Parathyroid adenoma (tissue), 2 donors: Measurements from ENCODE around the gene IARS2.

Experiments used
- H2AFZ ChIP-seq: fragments of 300-600 bp; sonication (generic); one replicate; pipeline ENCODE4 v1.7.0; 2017; ENCODE audit warnings: antibody characterized with exemption, mild to moderate bottlenecking
- H3K27ac ChIP-seq: fragments of 300-600 bp; sonication (generic); one replicate; pipeline ENCODE4 v1.7.0; 2017
- H3K27me3 ChIP-seq: fragments of 300-600 bp; sonication (generic); one replicate; pipeline ENCODE4 v1.7.0; 2017; ENCODE audit warnings: low read length; ENCODE audit not compliant: control insufficient read depth, insufficient read depth
- H3K36me3 ChIP-seq: fragments of 300-600 bp; sonication (generic); one replicate; pipeline ENCODE4 v1.7.0; 2017; ENCODE audit warnings: low read length; ENCODE audit not compliant: control insufficient read depth, insufficient read depth
- H3K4me1 ChIP-seq: fragments of 300-600 bp; sonication (generic); one replicate; pipeline ENCODE4 v1.7.0; 2017; ENCODE audit warnings: control low read depth
- H3K4me2 ChIP-seq: fragments of 300-600 bp; sonication (generic); one replicate; pipeline ENCODE4 v1.7.0; 2017; ENCODE audit warnings: low read length
- H3K4me3 ChIP-seq: fragments of 300-600 bp; sonication (generic); one replicate; pipeline ENCODE4 v1.7.0; 2017; ENCODE audit warnings: low read depth, low read length
- H3K79me2 ChIP-seq: fragments of 300-600 bp; sonication (generic); one replicate; pipeline ENCODE4 v1.7.0; 2017; ENCODE audit warnings: control low read depth
- H3K9ac ChIP-seq: fragments of 300-600 bp; sonication (generic); one replicate; pipeline ENCODE4 v1.7.0; 2017; ENCODE audit warnings: mild to moderate bottlenecking
- H3K9me3 ChIP-seq: fragments of 300-600 bp; sonication (generic); one replicate; pipeline ENCODE4 v1.7.0; 2017; ENCODE audit warnings: low read length; ENCODE audit not compliant: control insufficient read depth
- CTCF ChIP-seq: fragments of 300-600 bp; sonication (generic); IDR thresholded peaks from one replicate; pipeline ENCODE4 v1.7.0; 2017; ENCODE audit warnings: antibody characterized with exemption, mild to moderate bottlenecking
- donor health status: primary hyperparathyroidism.

IARS2 gene

DNA sequence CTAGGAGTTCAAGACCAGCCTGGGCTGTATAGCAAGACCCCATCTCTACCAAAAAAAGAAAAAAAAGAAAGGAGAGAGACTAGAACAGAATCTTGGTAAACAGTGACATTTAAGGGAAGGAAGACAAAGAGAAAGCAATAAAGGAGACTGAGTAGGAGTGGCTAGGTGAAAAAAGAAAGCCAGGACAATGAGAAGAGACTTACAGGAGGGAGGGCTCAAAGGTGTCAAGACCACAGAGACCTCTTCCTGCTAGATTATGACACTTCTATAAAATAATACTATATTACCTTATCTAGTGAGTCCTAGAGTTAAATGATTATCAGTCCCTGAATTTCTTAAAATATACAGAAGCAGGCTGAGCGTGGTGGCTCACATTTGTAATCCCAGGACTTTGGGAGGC is 37.6 kb upstream of the IARS2 start:
- H3K4me3 ChIP-seq = no peak overlapping the region
- H2AFZ ChIP-seq = no peak overlapping the region
- no peaks in the 10 kb centered on the region for H3K79me2 ChIP-seq
- no peak overlapping the region for H3K27ac ChIP-seq
- H3K9me3 ChIP-seq = no peaks in the 10 kb centered on the region
- no peak overlapping the region for H3K9ac ChIP-seq
- H3K4me1 ChIP-seq = no peaks in the 10 kb centered on the region
- no peaks in the 10 kb centered on the region for H3K36me3 ChIP-seq
- no peaks in the 10 kb centered on the region for H3K27me3 ChIP-seq
- no peak overlapping the region for H3K4me2 ChIP-seq
- TF ChIP-seq CTCF = no peak

DNA sequence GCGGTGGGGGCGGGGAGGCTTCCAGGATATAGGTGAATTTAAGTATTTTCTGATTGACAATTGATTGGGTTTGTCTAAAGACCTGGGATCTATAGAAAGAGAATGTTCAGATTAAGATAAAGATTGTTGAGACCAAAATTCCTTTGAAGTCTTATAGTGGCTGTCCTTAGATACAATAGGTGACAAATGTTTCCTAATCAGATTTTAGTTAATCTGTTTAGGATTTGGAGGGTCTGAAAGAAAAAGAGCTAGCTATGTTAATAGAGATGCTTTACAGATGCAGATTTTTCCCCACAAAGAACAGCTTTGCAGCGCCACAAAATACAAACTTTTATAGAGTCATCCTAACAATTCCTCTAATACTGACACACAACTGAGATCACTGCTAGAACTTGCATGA is 33.1 kb upstream of the IARS2 start:
- Histone ChIP-seq H3K79me2 (no peaks in the 10 kb centered on the region), H3K4me1 (no peaks in the 10 kb centered on the region), H3K9ac (no peak overlapping the region), H3K9me3 (no peaks in the 10 kb centered on the region), H2AFZ (no peak overlapping the region), H3K4me2 (no peak overlapping the region), H3K36me3 (no peaks in the 10 kb centered on the region), H3K27me3 (no peaks in the 10 kb centered on the region), H3K4me3 (no peak overlapping the region), H3K27ac (no peak overlapping the region)
- TF ChIP-seq CTCF = no peak

DNA sequence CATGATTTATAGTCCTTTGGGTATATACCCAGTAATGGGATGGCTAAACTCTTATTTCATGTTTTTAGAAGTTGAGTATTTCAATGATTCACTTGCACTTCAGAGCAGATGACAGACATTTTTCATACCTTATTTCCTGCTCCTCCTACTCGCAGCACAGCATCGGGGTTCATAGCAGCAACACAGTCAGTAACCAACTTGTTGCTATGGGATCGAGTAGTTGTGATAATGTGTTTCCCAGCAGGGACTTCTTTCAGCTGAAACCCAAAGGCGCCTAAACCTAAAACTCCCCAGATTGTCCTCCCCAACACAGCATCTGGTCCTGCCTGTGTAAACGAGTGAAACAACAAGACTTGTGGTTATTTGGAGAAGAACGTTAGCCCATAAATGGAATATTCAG is 31.3 kb upstream of the IARS2 start:
- no peak overlapping the region for H2AFZ ChIP-seq
- no peaks in the 10 kb centered on the region for H3K27me3 ChIP-seq
- H3K4me3 ChIP-seq = no peak overlapping the region
- no peaks in the 10 kb centered on the region for H3K4me1 ChIP-seq
- H3K36me3 ChIP-seq = no peaks in the 10 kb centered on the region
- H3K9me3 ChIP-seq = no peaks in the 10 kb centered on the region
- TF ChIP-seq CTCF = no peak
- H3K4me2 ChIP-seq = no peak overlapping the region
- no peaks in the 10 kb centered on the region for H3K79me2 ChIP-seq
- H3K9ac ChIP-seq = no peak overlapping the region
- H3K27ac ChIP-seq = no peak overlapping the region

- H3K9me3 ChIP-seq = no peaks in the 10 kb centered on the region
- H2AFZ ChIP-seq = no peak overlapping the region
- no peak overlapping the region for H3K4me2 ChIP-seq
- H3K4me1 ChIP-seq = no peaks in the 10 kb centered on the region
- no peaks in the 10 kb centered on the region for H3K27me3 ChIP-seq
- H3K9ac ChIP-seq = no peak overlapping the region
- TF ChIP-seq CTCF = no peak
- H3K27ac ChIP-seq = no peak overlapping the region
- H3K4me3 ChIP-seq = no peak overlapping the region
- H3K36me3 ChIP-seq = no peaks in the 10 kb centered on the region
- H3K79me2 ChIP-seq = no peaks in the 10 kb centered on the region
Observed at GRCh38 chr1:220067269-220068204, 26.4 kb upstream of the IARS2 start.
